Lower leg skin (tissue), 4 donors: Measurements from ENCODE around the gene TET1. TPM values are rescaled to one million over a fixed set of nuclear protein-coding genes. Genes with fewer than 3 reads are reported as not detected.

Source experiments
- DNase-seq, 2 donors: peaks; one replicate each; pipeline ENCODE4 v3.0.0-alpha.2; 2019; ENCODE audit warnings: low spot score in 2 of 2
- H3K4me3 ChIP-seq: fragments of 200-600 bp; sonication (generic); 2 replicates; pipeline ENCODE4 v1.5.1; 2017; ENCODE audit warnings: mild to moderate bottlenecking, low read depth; ENCODE audit not compliant: poor library complexity, severe bottlenecking
- POLR2A ChIP-seq, 2 donors: fragments of 450-650 bp; IDR thresholded peaks; one replicate each; pipeline ENCODE4 v1.6.1; 2016 to 2017; ENCODE audit warnings: antibody characterized with exemption in 2 of 2, mild to moderate bottlenecking in 1 of 2, moderate library complexity in 1 of 2
- WGBS, 2 donors: methylation state at CpG; one replicate each; pipeline ENCODE4 v1.1.5; 2018; 5-methylcytosine and 5-hydroxymethylcytosine counted together
- intact Hi-C: fragments of 100-400 bp; cut with DNase I; formaldehyde crosslinking; loops from one replicate; pipeline ENCODE4 v1.15.0; 2023; ENCODE audit warnings: low total_unique reads
- total RNA-seq, 4 donors: library from RNA; depleted of rRNA; stranded (reverse); fragments of >200 nt; gene quantifications; one replicate each; pipeline ENCODE4 v1.1.0, GENCODE V29; 2016
- TF ChIP-seq, protein P1 (sequence below), 3 donors: fragments of 450-650 bp; IDR thresholded peaks; one replicate each; pipeline ENCODE4 v1.5.1; 2016; ENCODE audit warnings: antibody characterized with exemption in 3 of 3, mild to moderate bottlenecking in 3 of 3, moderate library complexity in 2 of 3

The TET1 gene
- total RNA-seq, 4 donors from 2014 or later: 1.1 to 3.8 (median 1.9) TPM

GRCh38 chr10:68647672-68648341, 87.7 kb downstream of the TET1 start:
- TF ChIP-seq, protein P1, sequence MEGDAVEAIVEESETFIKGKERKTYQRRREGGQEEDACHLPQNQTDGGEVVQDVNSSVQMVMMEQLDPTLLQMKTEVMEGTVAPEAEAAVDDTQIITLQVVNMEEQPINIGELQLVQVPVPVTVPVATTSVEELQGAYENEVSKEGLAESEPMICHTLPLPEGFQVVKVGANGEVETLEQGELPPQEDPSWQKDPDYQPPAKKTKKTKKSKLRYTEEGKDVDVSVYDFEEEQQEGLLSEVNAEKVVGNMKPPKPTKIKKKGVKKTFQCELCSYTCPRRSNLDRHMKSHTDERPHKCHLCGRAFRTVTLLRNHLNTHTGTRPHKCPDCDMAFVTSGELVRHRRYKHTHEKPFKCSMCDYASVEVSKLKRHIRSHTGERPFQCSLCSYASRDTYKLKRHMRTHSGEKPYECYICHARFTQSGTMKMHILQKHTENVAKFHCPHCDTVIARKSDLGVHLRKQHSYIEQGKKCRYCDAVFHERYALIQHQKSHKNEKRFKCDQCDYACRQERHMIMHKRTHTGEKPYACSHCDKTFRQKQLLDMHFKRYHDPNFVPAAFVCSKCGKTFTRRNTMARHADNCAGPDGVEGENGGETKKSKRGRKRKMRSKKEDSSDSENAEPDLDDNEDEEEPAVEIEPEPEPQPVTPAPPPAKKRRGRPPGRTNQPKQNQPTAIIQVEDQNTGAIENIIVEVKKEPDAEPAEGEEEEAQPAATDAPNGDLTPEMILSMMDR (IDR thresholded peaks at IDR 0.05): no peak
- no peak for TF ChIP-seq POLR2A (IDR thresholded peaks at IDR 0.05)
- 74 to 82% methylated on average over 2 of the region's 2 CpGs for WGBS, 2 donors
- no peak overlapping the region for H3K4me3 ChIP-seq
- intact Hi-C loops: no loop called here
- no peak for DNase-seq

DNA sequence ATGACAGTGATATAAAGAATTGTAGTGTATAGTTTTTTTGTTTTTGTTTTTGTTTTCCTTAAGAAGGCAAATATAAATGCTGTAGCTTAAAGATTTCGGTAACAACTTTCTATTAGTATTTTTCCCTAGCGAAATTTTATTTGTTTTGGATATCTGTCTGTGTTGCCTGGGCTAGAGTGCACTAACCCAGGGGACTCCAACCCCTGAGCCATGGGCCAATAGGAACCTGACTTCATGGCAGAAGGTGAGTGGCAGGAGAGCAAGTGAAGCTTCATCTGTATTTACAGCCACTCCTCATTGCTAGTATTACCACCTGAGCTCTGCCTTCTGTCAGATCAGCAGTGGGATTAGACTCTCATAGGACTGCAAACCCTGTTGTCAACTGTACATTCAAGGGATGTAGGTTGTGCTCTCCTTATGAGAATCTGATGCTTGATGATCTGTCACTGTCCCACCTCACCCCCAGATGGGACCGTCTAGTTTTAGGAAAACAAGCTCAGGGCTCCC, 95.5 kb downstream of the TET1 start:
- no peak for DNase-seq
- no peak overlapping the region for H3K4me3 ChIP-seq
- no peak for TF ChIP-seq POLR2A (IDR thresholded peaks at IDR 0.05)
- TF ChIP-seq, protein P1 (IDR thresholded peaks at IDR 0.05): no peak
- intact Hi-C loops: no loop called here
- 92 to 95% methylated on average over 3 of the region's 3 CpGs for WGBS, 2 donors

GRCh38 chr10:68665841-68666240, 105.7 kb downstream of the TET1 start:
- TF ChIP-seq POLR2A (IDR thresholded peaks at IDR 0.05): no peak
- TF ChIP-seq, protein P1 (IDR thresholded peaks at IDR 0.05): no peak
- DNase-seq: no peak
- 87 to 93% methylated on average over 2 of the region's 2 CpGs for WGBS, 2 donors
- no peak overlapping the region for H3K4me3 ChIP-seq
- intact Hi-C loops: no loop called here

GRCh38 chr10:68666280-68666760, 106.2 kb downstream of the TET1 start:
- DNase-seq: no peak
- TF ChIP-seq POLR2A (IDR thresholded peaks at IDR 0.05): no peak
- TF ChIP-seq, protein P1 (IDR thresholded peaks at IDR 0.05): no peak
- no peak overlapping the region for H3K4me3 ChIP-seq
- intact Hi-C loops: no loop called here
- 59 to 65% methylated on average over 5 of the region's 5 CpGs for WGBS, 2 donors

- 88 to 90% methylated on average over 5 of the region's 5 CpGs for WGBS, 2 donors
- DNase-seq: no peak
- TF ChIP-seq, protein P1 (IDR thresholded peaks at IDR 0.05): no peak
- no peak for TF ChIP-seq POLR2A (IDR thresholded peaks at IDR 0.05)
- intact Hi-C loops: no loop called here
- H3K4me3 ChIP-seq: no peak overlapping the region
Measured at GRCh38 chr10:68668231-68668630, 108.1 kb downstream of the TET1 start.
